Peyer's patch (tissue), 4 donors: ENCODE data around the gene AK1.

Experiments
- CTCF ChIP-seq, 6 experiments: fragments of 450-650 bp in 4 of 6; fragments of 200-600 bp in 2 of 6; sonication (generic) in 1 of 6; IDR thresholded peaks; one replicate each; pipeline ENCODE4 v1.5.1; 2017 to 2019; ENCODE audit warnings: antibody characterized with exemption in 6 of 6, mild to moderate bottlenecking in 3 of 6, moderate library complexity in 1 of 6
- POLR2A ChIP-seq, 2 donors: fragments of 450-650 bp; IDR thresholded peaks; one replicate each; pipeline ENCODE4 v1.5.1; 2017; ENCODE audit warnings: antibody characterized with exemption in 2 of 2, mild to moderate bottlenecking in 2 of 2, moderate library complexity in 2 of 2

- TF ChIP-seq CTCF (IDR thresholded peaks at IDR 0.05) (no peak), POLR2A (IDR thresholded peaks at IDR 0.05) (peak in 1 of 2 donors; percentile 21)
Measured at GRCh38 chr9:127877566-127877998, at the start of gene AK1.
